ENCODE data around the gene GTPBP10. TPM values are rescaled to one million over a fixed set of nuclear protein-coding genes. Genes with fewer than 3 reads are reported as not detected.
"Not testable (repeated sequence)": the region's sequence is repeated elsewhere in the genome, so short reads cannot be mapped to it uniquely, and the experiment has no call there.

GTPBP10 gene
- total RNA-seq, 1 donor from 2014 or later: 28.1 TPM

- ATAC-seq (ENCODE audit: poor library complexity) (no peak), DNase-seq (no peak)
- intact Hi-C loops (cut with DNase I): no loop called here
Observed at GRCh38 chr7:90347759-90348158, 1.2 kb downstream of the GTPBP10 start.

- ATAC-seq (ENCODE audit: poor library complexity) (no peak), DNase-seq (no peak)
- intact Hi-C loops (cut with DNase I): no loop called here
Observed at GRCh38 chr7:90349305-90349704, 2.8 kb downstream of the GTPBP10 start.

GRCh38 chr7:90350032-90350431, 3.5 kb downstream of the GTPBP10 start:
- ATAC-seq (ENCODE audit: poor library complexity); intact Hi-C loops (cut with DNase I); DNase-seq: not testable (repeated sequence)

- ATAC-seq (ENCODE audit: poor library complexity) (no peak), DNase-seq (no peak)
- intact Hi-C loops (cut with DNase I): no loop called here
Observed at GRCh38 chr7:90351987-90352386, 5.5 kb downstream of the GTPBP10 start.

GRCh38 chr7:90383422-90383821, 36.9 kb downstream of the GTPBP10 start:
- no peak for DNase-seq
- intact Hi-C loops (cut with DNase I): no loop called here
- ATAC-seq (ENCODE audit: poor library complexity): no peak

- intact Hi-C loops (cut with DNase I): no loop called here
- ATAC-seq (ENCODE audit: poor library complexity): no peak
Observed at GRCh38 chr7:90383861-90384260, 37.3 kb downstream of the GTPBP10 start.

GRCh38 chr7:90384433-90384832, 37.9 kb downstream of the GTPBP10 start:
- ATAC-seq (ENCODE audit: poor library complexity) (no peak), DNase-seq (no peak)
- intact Hi-C loops (cut with DNase I): no loop called here

More at GRCh38 chr7:90383861-90384260, 37.3 kb downstream of the GTPBP10 start:
- no peak for DNase-seq

GRCh38 chr7:90387470-90388240, 41.1 kb downstream of the GTPBP10 start:
- intact Hi-C loops (cut with DNase I): no loop called here
- no peak for ATAC-seq (ENCODE audit: poor library complexity)
- DNase-seq: no peak

GRCh38 chr7:90390926-90391325, 44.4 kb downstream of the GTPBP10 start:
- DNase-seq (no peak), ATAC-seq (ENCODE audit: poor library complexity) (no peak)
- intact Hi-C loops (cut with DNase I): no loop called here

GRCh38 chr7:90391488-90391887, 45.0 kb downstream of the GTPBP10 start:
- ATAC-seq (ENCODE audit: poor library complexity): no peak
- DNase-seq: no peak
- intact Hi-C loops (cut with DNase I): no loop called here

GRCh38 chr7:90396420-90396819, 49.9 kb downstream of the GTPBP10 start:
- ATAC-seq (ENCODE audit: poor library complexity): no peak
- intact Hi-C loops (cut with DNase I): no loop called here
- no peak for DNase-seq

- DNase-seq (no peak), ATAC-seq (ENCODE audit: poor library complexity) (no peak)
- intact Hi-C loops (cut with DNase I): no loop called here
Observed at GRCh38 chr7:90401989-90402388, 55.5 kb downstream of the GTPBP10 start.

GRCh38 chr7:90402785-90403173, 56.3 kb downstream of the GTPBP10 start:
- ATAC-seq (ENCODE audit: poor library complexity): no peak
- intact Hi-C loops (cut with DNase I): no loop called here

GRCh38 chr7:90403174-90404113, 56.9 kb downstream of the GTPBP10 start, which contains the start of gene CLDN12:
Gene CLDN12, plus strand, starts transcription at chr7:90403461. Its CDS starts 9,216 bp downstream, at chr7:90412677.
- DNase-seq (peak; percentile 90), ATAC-seq (ENCODE audit: poor library complexity) (peak; percentile 95)
- intact Hi-C loops (cut with DNase I): no loop called here

More at GRCh38 chr7:90402785-90403173, 56.3 kb downstream of the GTPBP10 start:
- no peak for DNase-seq

GRCh38 chr7:90404777-90405176, 58.3 kb downstream of the GTPBP10 start:
- intact Hi-C loops (cut with DNase I): no loop called here
- DNase-seq (no peak), ATAC-seq (ENCODE audit: poor library complexity) (no peak)

GRCh38 chr7:90407484-90407821, 60.9 kb downstream of the GTPBP10 start:
- intact Hi-C loops (cut with DNase I): no loop called here
- ATAC-seq (ENCODE audit: poor library complexity) (no peak), DNase-seq (no peak)

GRCh38 chr7:90408142-90408541, 61.6 kb downstream of the GTPBP10 start:
- DNase-seq (no peak), ATAC-seq (ENCODE audit: poor library complexity) (no peak)
- intact Hi-C loops (cut with DNase I): no loop called here

- intact Hi-C loops (cut with DNase I): no loop called here
- ATAC-seq (ENCODE audit: poor library complexity): peak; percentile 34
- DNase-seq: no peak
Observed at GRCh38 chr7:90409667-90410066, 63.2 kb downstream of the GTPBP10 start.

- DNase-seq (no peak), ATAC-seq (ENCODE audit: poor library complexity) (no peak)
- intact Hi-C loops (cut with DNase I): no loop called here
Observed at GRCh38 chr7:90411510-90411909, 65.0 kb downstream of the GTPBP10 start.
